Kidney epithelial cell (primary cell): Measurements from ENCODE around the gene AFAP1L2. TPM values are rescaled to one million over a fixed set of nuclear protein-coding genes. Genes with fewer than 3 reads are reported as not detected.

Source experiments
- DNase-seq: peaks from one replicate; pipeline ENCODE4 v3.0.0-alpha.2; 2010; ENCODE audit warnings: low read depth
- H3K27me3 ChIP-seq: 2 replicates; pipeline ENCODE4 v1.6.0; 2011; ENCODE audit warnings: low read length; ENCODE audit not compliant: control insufficient read depth, insufficient read depth
- H3K36me3 ChIP-seq: 2 replicates; pipeline ENCODE4 v1.5.1; 2011; ENCODE audit warnings: low read length; ENCODE audit not compliant: control insufficient read depth, insufficient read depth
- H3K4me3 ChIP-seq: 2 replicates; pipeline ENCODE4 v1.5.1; 2011; ENCODE audit warnings: low read depth, mild to moderate bottlenecking, control low read depth, low read length
- total RNA-seq: library from RNA; depleted of rRNA; stranded (reverse); fragments of >200 nt; gene quantifications from 2 replicates; pipeline ENCODE4 v1.2.3, GENCODE V29; 2015
- TF ChIP-seq, protein P1 (sequence below): IDR thresholded peaks from 2 replicates; pipeline ENCODE4 v1.5.1; 2011; ENCODE audit warnings: mild to moderate bottlenecking, moderate library complexity, low read length, control low read depth, inconsistent platforms; ENCODE audit not compliant: insufficient read depth, poor library complexity, severe bottlenecking

AFAP1L2 gene
- total RNA-seq, 1 donor from 2014 or later, result 10.2 TPM

DNA sequence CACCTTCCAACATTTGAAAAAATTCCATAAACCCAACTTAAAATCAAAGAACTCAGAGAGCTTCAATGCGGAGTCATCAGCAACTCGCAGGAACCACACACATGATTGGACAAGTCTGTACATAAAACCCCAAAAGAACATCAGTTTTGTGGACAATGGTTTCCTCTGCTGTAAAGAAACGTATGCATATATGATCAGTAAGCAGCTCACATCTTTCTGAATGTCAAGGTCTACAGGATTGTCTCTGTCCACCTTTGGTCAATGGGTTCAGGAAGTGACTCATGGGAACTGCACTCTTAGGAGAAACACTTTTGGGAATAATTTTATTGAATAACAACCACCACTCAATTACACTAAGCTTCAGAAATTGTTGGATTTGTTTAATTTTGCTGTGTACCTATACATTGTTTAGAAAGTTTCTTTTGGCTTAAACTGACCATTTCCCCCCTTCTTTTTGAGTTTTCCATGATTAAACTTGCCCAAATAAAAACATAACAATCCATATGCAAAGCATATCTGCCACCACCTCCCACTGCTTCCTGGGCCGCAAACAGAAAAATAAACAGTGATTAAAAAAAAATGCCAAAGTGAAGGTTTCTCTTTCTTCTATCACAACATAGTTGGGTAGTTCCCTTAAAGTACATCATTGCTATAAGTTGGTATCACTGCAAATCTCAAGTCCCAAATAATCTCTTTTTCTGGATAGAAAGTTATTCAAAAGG is 27.3 kb upstream of the AFAP1L2 start:
- no peak overlapping the region for H3K4me3 ChIP-seq
- H3K36me3 ChIP-seq, result no peaks in the 10 kb centered on the region
- no peak for DNase-seq
- TF ChIP-seq, protein P1, sequence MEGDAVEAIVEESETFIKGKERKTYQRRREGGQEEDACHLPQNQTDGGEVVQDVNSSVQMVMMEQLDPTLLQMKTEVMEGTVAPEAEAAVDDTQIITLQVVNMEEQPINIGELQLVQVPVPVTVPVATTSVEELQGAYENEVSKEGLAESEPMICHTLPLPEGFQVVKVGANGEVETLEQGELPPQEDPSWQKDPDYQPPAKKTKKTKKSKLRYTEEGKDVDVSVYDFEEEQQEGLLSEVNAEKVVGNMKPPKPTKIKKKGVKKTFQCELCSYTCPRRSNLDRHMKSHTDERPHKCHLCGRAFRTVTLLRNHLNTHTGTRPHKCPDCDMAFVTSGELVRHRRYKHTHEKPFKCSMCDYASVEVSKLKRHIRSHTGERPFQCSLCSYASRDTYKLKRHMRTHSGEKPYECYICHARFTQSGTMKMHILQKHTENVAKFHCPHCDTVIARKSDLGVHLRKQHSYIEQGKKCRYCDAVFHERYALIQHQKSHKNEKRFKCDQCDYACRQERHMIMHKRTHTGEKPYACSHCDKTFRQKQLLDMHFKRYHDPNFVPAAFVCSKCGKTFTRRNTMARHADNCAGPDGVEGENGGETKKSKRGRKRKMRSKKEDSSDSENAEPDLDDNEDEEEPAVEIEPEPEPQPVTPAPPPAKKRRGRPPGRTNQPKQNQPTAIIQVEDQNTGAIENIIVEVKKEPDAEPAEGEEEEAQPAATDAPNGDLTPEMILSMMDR, result no peak
- H3K27me3 ChIP-seq, result no peaks in the 10 kb centered on the region

GRCh38 chr10:114430688-114431413 is 26.5 kb upstream of the AFAP1L2 start:
- no peak for DNase-seq
- Histone ChIP-seq H3K27me3 (no peaks in the 10 kb centered on the region), H3K4me3 (no peak overlapping the region), H3K36me3 (no peaks in the 10 kb centered on the region)
- TF ChIP-seq, protein P1, result no peak

GRCh38 chr10:114429581-114430335 is 25.5 kb upstream of the AFAP1L2 start:
- H3K27me3 ChIP-seq, result no peaks in the 10 kb centered on the region
- TF ChIP-seq, protein P1, result no peak
- H3K36me3 ChIP-seq, result no peaks in the 10 kb centered on the region
- no peak overlapping the region for H3K4me3 ChIP-seq
- no peak for DNase-seq

DNA sequence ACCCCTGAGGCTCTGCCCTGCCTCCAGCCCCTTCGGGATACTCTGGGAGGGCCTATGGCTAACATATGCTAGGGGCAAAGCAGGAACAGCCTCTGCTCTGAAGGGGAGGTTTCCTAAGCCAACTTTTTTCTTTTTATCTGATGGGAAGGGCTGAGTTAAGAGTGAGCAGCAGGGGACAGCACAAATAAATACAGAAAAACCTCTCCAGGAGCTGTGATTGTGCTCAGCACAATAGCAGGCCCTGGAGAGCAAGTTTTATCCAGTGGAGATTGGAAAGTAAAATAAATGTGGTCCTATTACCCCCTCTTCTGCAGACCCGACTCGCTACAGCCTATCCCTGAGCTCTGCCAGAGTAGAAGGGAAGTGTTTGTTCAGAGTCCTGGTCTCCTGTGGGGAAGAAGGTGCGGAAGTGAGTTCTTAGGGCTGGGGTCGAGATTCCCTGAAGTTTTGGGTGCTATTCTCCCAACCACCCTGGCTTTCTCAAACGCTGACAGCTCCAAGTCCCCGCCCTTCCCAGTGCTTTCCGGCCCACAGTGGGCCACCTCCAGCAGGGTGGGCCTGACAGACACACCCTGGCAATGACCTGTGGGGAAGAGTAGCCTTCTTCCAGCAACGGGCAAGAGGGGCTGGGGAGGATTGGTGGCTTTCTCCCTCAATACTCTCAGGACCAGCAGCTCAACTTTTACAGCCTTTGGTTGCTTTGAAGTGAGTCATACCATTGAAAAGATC is 23.0 kb upstream of the AFAP1L2 start:
- DNase-seq, result no peak
- no peaks in the 10 kb centered on the region for H3K36me3 ChIP-seq
- TF ChIP-seq, protein P1, result no peak
- H3K4me3 ChIP-seq, result no peak overlapping the region
- H3K27me3 ChIP-seq, result no peaks in the 10 kb centered on the region

GRCh38 chr10:114426476-114426875 is 22.2 kb upstream of the AFAP1L2 start:
- Histone ChIP-seq H3K27me3 (no peaks in the 10 kb centered on the region), H3K4me3 (no peak overlapping the region), H3K36me3 (no peaks in the 10 kb centered on the region)
- DNase-seq, result no peak
- TF ChIP-seq, protein P1, result no peak
